HG02759 (cell line): ENCODE results near the gene MRPL42.
"Not testable (repeated sequence)": the region's sequence is repeated elsewhere in the genome, so short reads cannot be mapped to it uniquely, and the experiment has no call there.

Experiments
- ATAC-seq: cut with Tn5 transposase; IDR thresholded peaks from one replicate; pipeline ENCODE4 v1.9.1; 2021; ENCODE audit warnings: mild to moderate bottlenecking, moderate library complexity; ENCODE audit not compliant: unreplicated experiment

MRPL42 gene

DNA sequence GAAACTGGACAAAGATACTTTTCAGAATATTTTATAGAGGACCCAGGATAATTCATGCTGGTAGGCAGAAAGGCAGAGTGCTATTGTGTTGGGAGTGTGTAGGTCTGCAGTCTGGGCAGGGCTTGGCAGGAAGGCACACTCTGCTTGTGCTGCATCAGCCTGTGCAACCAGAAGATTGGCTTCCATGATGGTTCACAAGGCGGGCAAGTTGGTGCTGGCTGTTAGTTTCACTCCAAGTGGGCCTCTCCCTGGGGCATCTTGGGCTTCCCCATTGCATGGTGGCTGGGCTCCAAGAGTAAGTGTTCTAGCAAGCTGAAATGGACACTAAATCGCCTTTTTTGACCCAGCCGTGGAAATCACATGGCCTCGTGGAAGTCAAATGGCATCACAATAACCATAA lies 23.7 kb upstream of the MRPL42 start:
- ATAC-seq: no peak

DNA sequence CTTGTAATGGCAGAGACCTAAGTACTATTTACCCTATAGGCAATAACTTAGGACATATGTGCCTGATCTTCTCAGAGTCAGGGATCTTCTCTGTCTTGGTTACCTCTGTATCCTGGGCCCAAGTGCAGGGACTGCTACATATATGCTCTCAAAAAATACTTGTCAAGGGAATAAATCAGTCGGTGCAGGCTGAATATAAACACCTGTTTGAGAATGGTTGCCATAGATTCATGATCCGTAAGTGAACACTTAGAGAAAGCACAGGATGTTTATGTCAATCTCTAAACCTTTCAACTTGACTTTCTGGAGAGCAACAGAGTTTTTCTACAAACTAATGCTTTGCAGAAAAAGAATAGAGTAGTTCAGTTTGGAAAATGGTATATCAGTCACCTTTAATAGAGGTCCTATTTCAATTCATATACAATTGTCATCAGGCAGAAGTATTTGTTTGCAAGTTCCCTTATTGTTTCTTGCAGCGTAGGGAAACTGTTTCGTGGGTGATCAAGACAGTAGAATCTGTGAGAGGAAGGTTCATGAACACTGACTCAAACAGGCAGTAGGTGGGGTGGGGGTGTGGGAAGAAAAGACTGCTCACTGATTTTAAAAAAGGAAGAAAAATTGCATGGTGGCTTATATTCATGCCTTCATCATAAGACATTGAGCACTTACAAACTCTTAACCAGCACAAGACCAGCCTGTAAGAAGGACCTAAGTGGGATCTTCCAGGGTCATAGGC lies 19.6 kb upstream of the MRPL42 start:
- ATAC-seq: no peak

DNA sequence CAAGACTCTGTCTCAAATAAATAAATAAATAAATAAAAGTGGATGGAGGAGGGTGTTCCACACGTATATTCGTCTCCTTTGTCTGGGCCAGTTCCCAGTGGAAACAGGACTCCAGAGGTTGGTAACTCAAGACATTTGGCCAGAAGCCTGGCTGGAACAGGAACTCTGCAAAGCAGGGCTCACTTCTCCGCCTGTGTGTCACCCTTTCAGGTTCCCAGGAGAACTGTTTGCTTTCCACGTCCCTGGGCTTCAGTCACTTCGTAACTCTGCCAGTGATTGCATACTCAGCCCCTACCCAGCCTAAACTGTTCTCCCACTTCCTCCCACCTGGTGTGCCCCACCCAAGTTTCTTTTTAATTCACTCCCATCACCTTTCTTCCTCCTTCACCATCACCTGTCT lies 18.5 kb upstream of the MRPL42 start:
- ATAC-seq: no peak

DNA sequence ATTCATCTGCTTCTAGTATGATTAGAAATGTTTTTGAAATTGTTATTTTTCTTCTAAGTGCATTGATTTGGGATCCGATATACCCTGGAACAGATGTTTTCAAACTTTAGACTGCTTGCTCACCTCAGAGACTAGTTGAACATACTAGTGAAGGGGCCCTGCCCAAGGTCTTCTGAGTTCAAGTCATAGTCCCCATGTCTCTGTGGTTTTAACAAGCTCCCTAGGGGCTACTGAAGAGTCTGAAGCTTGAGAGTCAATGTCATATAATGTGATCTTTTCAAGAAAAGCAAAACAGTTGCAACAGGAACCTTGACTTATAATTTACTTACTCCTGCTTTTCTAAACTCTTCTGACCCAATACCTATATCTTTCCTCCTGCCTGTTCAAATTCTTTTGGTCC lies 18.0 kb upstream of the MRPL42 start:
- ATAC-seq: peak; percentile 93

DNA sequence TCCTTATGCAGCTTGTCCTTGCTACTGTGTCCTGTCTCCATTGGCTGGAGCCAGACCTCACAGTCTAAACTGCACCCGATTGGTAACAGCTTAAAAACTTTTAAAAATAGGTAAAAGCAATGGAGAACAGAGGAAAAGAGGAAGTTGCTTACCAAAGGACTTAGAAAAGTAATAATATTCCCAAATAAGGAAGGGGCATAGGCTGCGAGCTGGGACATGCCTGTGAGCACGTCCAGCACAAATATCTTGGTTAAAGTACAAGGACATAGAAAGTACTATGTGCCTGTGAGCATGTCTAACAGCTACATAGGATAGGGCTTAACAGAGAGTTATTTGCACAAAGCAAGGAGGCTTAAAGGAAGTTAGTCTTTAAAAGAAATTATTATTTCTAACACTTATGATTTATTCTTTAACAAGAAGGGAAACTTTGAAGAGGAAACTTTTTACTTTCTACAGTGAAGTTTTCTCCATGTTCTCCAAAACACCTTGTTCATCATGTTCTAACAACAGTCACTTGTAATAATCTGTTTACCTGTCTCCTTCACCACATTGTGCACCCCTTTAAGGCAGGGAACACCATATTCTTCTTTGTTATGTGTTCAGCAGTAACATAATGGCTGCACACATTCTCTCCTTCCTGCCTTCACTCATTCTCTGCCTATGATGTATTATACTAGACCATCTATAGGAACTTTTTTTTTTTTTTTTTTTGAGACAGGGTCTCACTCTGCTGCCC lies 15.7 kb upstream of the MRPL42 start:
- ATAC-seq: no peak

DNA sequence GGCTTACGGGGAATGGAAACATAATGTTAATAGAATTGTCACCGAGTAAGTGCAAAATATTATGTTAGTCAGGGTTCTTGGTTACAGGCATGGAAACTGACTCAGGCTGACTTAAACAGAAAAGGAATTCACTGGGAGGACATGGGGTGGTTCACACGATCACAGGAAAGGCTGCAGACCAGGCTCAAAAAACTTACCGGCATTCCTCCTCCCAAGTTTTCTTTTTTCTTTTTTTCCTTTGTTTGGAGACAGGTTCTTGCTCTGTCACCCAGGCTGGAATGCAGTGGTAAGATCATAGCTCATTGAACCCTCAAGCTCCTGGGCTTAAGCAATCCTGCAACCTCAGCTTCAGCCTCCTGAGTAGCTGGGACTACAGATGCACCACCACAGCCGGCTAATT lies 13.7 kb upstream of the MRPL42 start:
- ATAC-seq: no peak

DNA sequence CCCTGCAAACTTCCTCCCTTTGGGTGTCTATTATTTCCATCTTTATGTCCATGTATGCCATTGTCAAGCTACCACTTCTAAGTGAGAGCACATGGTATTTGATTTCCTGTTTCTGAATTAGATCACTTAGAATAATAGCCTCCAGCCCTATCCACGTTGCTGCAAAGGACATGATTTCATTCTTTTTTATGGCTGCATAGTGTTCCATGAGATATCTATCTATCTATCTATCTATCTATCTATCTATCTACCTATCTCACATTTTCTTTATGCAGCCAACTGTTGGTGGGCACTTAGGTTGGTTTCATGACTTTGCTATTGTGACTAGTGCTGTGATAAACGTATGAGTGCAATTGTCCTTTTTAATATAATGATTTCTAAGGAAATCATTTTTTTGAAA lies 11.2 kb upstream of the MRPL42 start:
- no peak for ATAC-seq

DNA sequence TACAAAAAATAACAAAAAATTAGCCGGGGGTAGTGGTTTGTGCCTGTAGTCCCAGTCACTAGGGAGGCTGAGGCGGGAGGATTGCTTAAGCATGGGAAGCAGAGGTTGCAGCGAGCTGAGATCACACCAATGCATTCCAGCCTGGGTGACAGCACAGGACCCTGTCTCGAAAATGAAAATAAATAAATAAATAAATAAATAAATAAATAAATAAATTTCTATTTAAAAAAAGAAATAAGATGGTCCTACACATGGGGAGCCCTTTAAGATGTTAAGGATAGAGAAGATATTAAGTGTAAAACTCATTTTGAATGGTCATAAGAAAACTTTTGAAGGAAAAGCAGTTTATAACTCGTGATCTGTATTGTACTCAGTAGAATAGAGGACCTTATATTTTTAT lies 8.2 kb upstream of the MRPL42 start:
- no peak for ATAC-seq

DNA sequence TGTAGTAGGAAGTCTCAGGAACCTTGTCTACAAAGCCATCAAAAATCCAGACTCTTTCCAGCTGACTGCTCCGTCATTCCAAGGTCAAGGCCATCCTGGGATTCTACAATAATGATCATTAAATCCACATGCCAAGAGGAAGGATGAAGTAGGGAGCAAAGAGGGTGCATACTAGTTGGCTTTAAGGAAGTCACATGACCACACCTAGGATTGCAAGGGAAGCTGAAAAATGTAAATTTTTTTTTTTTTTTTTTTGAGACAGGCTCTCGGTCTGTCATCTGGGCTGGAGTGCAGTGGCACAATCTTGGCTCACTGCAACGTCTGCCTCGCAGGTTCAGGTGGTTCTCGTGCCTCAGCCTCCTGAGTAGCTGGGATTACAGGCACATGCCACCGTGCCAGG lies 7.3 kb upstream of the MRPL42 start:
- no peak for ATAC-seq

DNA sequence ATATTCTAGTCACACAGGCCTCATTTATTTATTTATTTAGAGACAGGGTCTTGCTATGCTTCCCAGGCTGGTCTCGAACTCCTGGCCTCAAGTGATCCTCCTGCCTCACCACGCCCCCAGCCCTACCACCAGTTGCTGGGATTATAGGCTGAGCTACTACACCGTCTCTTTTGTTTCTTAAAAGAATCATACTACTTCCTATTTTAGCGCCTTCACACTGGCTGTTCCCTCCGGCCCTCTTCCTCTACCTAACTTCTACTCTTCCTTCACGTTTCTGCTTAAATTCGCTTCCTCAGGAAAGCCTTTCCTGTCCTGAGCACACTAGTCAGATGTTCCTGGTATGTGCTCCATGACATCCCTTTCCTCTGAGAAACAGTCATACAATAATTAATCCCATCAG lies 6.4 kb upstream of the MRPL42 start:
- no peak for ATAC-seq

DNA sequence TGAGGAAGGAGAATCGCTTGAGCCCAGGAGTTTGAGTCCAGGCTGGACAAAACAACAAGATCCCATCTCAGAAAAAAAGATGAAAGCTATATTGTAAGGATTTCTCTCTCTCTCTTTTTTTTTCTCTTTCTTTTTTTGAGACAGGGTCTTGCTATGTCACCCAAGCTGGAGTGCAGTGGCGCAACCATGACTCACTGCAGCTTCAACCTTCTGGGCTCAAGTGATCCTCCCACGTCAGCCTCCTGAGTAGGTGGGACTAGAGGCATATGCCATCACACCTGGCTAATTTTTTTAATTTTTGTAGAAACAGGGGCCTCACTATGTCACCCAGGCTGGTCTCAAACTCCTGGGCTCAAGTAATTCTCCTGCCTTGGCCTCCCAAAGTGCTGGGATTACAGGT lies 5.8 kb upstream of the MRPL42 start:
- ATAC-seq: no peak

DNA sequence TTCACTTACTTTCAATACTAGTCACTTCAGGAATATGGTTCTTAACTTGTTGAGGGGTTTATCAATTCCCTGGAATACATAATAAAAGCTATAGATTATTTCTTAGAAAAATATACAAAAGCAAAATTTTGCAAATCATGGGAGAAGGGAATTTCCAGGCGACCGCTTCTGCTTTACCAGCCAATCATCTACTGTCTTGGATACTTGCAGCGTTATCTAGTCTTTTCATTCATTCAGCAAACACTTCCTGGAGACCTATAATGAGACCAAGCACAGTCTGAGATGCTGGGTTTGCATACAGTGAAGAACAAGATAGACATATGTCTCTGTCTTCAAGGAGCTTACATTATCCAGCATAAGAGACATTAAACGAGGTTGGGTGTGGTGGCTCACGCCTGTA lies 1.5 kb upstream of the MRPL42 start:
- ATAC-seq: no peak

DNA sequence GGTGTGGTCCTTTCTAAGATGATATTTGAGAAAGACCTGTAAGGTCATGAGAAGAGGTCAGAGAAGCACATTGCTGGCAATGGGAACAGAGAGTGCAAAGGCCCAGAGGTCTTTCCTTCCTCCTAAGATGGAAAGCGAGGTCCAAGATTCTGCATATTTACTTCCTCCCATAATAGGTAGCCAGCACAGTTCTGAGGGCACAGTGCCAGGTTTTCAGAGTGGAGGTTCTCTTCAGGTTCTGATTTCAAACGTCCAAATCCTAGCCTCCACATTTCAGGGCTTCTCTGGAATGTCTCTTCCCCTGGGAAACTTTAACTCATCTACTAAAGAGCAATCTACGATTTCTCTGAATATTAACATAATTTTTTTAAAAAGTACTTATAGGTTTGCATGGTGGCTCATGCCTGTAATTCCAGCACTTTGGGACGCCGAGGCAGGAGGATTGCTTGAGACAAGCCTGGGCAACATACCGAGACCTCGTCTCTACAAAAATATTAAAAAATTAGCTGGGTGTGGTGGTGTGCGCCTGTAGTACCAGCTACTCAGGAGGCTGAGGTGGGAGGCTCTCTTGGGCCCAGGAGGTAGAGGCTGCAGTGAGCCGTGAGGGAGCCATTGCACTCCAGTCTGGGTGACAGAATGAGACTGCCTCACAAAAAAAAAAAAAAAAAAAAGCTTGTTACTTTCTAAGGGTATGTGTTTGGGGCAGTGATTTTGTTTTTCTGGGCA lies 526 bp upstream of the MRPL42 start:
- no peak for ATAC-seq

DNA sequence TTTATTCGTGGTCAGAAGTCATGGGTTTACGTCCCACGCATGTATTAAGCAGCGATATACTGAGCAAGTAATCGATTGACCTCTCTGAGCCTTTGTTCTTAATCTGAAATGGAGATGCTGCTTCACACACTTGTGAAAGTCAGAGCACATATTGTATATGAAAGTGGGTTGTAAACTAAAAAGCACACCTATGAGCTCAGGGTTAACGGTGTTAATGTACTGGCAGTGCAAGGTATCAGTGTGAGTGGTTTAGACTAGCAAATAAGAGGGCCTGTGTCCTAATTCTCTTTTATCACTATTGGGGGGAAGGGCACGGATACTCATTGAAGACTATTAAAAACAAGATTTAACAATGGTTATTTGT lies 676 bp downstream of the MRPL42 start:
- ATAC-seq: peak; percentile 19

DNA sequence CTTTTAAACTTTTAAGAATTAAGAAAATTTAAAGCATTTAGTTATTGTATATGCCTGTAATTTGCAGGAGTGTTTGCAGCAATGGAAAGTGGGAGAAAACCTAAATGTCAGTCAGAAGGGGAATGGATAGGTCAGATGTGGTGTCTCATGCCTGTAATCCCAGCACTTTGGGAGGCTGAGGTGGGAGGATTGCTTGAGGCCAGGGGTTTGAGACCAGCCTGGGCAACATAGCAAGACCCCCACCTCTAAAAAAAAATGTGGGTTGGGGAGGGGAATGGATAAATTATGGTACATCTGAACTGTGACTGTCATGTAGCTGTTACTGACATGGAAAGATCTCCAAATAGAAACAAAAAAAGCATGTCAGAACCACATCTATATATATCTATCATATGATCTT lies 2.1 kb downstream of the MRPL42 start:
- no peak for ATAC-seq

DNA sequence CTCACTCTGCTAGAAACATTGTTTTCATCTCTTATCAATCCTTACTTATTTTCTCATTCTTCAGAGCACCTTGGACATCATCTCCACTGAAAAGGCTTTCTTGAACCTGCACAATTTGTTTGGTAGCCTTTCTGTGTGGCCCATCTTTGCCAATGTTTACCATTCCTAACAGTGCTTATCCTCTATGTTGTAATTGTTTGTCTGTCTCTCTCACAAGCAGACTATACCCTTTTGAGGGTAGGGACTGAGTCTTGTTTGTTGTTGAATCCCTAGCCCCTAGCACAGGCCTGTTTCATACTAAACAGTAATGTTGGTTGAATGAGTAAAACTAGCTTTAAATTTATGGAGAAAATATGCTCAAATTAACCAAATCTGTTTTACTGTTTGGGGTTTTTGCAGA lies 9.2 kb downstream of the MRPL42 start:
- no peak for ATAC-seq

DNA sequence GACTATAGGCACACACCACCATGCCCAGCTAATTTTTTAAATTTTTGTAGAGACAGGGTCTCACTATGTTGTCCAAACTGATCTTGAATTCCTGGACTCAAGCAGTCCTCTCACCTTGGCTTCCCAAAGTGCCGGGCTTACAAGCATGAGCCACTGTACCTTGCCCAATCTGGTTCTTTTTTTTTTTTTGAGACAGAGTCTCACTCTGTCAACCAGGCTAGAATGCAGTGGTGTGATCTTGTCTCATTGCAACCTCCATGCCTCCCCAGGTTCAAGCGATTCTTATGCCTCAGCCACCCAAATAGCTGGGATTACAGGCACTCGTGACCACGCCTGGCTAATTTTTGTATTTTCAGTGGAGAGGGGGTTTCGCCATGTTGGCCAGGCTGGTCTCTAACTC lies 15.4 kb downstream of the MRPL42 start:
- no peak for ATAC-seq

DNA sequence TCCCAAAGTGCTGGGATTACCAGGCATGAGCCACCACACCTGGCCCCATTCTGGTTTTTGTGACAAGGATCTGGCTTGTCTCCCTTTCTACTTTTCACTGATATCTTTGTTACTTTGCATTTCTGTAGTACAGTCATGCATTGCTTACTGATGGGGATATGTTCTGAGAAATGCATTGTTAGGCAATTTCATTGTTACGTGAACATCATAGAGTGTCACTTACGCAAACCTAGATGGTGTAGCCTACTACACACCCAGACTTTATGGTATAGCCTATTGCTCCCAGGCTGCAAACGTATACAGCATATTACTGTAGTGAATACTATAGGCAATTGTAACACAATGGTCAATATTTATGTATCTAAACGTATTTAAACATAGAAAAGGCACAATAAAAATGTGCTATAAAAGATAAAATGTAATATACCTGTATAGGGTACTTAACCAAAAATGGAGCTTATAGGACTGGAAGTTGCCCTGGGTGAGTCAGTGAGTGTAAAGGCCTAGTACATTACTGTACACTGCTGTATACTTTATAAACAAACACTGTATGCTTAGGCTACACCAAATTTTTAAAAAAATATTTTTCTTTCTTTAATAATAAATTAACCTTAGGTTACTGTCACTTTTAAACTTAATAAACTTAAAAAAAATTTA lies 16.0 kb downstream of the MRPL42 start:
- ATAC-seq: no peak

DNA sequence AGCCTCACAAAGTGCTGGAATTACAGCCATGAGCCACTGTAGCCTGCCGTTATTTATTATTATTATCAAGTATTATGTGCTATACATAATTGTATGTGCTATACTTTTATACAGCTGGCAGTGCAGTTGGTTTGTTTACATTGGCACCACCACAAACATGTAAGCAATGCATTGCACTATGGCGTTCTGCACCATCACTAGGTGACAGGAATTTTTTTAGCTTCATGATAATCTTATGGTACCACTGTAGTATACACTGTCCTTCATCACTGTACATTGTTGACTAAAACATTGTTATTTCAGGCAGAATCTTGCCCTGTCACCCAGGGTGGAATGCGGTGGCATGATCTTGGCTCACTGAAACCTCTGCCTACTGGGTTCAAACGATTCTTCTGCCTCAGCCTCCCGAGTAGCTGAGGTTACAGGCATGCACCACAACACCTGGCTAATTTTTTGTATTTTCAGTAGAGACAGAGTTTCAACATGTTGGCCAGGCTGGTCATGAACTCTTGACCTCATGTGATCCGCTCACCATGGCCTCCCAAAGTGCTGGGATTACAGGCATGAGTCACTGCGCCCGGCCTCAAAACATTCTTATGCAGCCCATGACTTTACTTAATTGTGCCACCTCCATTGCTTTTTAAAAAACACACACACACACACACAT lies 17.1 kb downstream of the MRPL42 start:
- ATAC-seq: no peak

DNA sequence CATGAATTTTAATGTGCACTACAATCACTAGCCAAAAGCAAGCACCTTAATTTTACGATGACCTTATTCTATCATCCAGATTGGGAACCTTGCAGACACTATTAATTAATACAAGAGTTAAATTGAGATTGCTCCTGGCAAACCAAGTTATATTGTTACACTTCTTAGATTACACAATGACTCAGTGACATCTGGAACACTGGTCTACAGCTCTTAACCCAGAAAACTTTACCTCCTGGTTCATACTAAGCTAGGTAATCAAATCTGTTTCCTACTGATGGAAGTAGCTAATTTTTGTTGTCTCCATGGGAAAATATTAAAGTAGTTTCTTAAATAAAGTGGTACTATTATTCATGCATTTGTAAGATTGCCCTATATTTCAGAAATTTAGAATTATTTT lies 25.5 kb downstream of the MRPL42 start:
- ATAC-seq: not testable (repeated sequence)

DNA sequence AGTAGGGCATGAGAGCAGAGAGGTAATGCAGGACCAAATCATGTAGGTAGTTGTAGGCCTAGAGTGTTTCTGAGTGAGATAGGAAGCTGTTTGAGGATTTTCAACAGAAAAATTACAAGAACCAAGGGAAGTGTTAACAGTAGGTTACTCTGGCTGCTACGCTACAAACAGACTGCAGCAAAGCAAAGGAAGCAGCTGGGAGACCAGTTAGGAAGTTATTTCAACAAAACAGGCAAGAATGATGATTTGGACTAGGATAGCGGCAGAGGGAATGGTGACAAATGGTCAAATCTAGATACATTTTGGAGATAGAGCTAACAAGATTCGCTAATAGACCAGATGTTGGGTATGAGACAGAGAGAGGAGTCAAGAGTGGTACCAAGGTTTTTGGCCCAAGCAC lies 26.8 kb downstream of the MRPL42 start:
- ATAC-seq: no peak
